GM18858 (cell line): ENCODE data around the gene PHF21B.

ENCODE experiments used
- ATAC-seq: cut with Tn5 transposase; IDR thresholded peaks from one replicate; pipeline ENCODE4 v1.9.1; 2021; ENCODE audit not compliant: unreplicated experiment

The PHF21B gene

GRCh38 chr22:45019861-45020655, 10.3 kb upstream of the PHF21B start:
- no peak for ATAC-seq

DNA sequence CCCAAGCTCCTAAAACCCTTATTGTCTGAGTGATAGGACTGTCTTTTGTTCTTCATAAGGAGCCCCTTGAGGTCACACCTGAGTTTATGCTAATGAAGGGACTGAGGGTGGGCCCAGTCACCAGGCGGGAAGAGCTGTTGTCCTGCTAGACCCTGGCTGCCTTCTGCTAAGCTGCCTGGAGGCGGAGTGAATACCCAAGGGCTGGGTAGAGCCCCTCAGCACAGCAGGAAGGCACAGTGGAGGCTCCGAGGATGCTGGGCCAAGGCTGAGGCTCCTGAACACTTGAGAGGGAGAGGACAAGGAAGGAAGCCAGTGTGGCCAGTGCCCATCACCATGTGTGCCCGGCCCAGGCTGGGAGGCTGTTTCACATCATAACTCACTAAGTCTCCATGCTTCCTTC, 4.8 kb upstream of the PHF21B start:
- ATAC-seq: no peak

DNA sequence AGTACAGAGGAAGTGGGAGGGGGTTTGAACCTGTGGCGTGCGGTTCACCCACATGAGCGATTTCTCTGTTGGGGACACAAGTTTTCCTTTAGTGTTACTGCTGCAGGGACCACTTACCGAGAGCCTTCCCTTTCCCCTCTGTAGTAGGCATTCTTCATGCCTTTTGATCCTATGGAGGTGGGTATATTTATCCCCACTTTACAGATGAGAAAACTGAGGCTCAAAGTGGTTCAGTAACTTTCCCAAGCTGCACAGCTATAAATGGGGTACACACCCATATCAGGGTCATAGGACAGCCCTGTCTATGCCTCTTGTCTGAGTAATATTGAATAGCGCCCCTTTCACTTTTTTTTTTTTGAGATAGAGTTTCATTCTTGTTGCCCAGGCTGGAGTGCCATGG, 3.3 kb upstream of the PHF21B start:
- no peak for ATAC-seq

- ATAC-seq: no peak
Measured at GRCh38 chr22:45010532-45010900, 711 bp upstream of the PHF21B start.

DNA sequence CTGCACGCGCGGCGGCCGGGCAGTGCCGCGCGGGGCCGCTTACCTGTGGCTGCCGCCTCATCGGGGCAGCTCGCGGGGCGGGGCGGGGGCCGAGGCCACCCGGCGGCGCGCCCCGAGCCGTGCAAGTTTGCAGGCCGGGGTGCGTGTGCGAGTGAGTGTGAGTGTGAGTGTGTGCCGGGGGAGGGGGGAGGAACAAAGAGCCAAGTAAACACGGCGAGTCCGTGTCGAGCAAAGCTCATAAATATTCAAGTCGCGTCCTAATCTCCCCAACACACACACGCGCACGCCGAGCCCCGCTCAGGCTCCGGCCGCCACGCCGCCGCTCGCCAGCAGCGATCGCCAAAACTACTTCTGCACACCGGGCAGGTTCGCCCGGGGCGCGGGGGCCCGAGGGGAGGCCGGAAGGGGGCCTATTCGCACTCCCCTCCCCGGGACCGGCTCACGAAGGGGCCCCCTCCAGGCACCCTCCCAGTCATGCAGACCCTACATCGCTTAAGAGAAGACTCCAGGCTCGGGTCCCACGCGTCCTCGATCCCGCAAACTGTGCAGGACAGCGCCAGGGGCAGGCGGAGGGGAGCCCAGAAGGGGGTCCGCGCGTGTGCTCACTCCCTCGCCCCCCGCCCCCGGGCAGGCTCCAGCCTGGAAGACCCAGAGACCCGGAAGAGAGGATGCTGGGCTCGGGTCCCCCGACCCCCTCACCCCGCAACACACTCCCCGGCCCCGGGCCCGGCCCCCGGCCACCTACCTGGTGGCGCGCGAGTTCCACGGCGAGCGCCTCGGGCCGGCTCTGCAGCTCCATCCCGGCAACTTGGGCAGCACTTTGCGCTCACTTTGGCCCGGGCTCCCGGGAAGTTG, 827 bp downstream of the PHF21B start:
- no peak for ATAC-seq

- no peak for ATAC-seq
Measured at GRCh38 chr22:45008186-45008681, 1.6 kb downstream of the PHF21B start.

GRCh38 chr22:45007391-45008185, 2.2 kb downstream of the PHF21B start:
- no peak for ATAC-seq

DNA sequence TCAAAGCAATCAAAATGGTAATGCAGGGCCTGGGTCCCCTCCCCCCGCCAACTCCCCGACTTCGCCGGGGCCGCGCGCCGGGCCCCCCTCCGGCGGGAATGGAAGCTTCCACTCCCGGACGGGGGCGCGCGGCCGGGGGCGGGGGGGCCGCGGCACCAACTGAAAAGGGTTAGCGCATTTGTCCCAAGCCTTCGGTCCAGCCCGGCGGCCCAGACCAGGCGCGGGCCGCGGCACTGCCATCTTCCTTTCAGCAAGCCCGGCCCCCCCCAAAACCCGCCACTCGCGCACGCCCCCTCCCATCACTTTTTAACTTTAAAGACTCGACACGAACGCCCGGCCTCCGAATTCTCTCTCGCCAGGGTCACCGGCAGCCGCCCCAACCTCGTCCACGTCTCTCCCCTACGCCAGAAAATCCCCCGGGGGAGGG, 2.8 kb downstream of the PHF21B start:
- no peak for ATAC-seq

GRCh38 chr22:45006111-45006963, 3.5 kb downstream of the PHF21B start:
- no peak for ATAC-seq

DNA sequence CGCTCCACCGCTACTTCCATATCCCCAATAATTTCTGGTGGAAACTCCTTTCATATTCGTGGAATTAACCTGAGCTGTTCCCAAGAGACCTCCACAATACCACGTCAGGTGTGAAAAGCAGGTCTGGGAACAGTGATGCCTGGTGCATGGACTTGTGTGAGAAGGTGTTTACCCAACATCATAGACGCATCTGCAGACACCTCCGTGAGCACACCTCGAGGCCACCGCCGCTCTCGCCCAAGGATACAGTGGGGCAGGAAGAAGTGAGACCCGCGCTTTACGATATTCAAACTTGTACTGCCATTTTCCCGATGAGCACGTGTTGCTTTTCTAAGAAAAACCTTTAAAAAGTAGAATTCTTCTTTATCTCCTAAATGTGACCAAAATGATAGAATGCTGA, 8.2 kb downstream of the PHF21B start:
- no peak for ATAC-seq

DNA sequence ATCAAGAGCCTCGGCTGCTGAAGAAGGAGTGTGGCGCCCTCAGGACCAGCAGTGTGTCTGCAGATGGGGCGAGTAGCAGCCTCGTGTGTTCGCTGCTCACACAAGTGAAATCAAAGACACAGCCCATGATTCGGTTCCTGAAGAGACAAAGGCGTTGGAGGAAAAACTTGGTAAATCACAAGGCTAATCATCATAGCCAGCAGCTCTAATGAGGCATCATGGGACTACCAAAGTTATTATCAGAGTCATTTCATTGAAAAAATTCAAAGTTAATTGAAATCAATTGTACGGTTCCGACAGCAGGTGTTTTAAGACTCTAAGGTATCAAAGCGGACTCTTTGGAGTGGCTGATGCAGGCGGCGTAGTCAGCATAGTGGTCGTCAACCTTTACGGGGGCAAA, 9.5 kb downstream of the PHF21B start:
- ATAC-seq: no peak

DNA sequence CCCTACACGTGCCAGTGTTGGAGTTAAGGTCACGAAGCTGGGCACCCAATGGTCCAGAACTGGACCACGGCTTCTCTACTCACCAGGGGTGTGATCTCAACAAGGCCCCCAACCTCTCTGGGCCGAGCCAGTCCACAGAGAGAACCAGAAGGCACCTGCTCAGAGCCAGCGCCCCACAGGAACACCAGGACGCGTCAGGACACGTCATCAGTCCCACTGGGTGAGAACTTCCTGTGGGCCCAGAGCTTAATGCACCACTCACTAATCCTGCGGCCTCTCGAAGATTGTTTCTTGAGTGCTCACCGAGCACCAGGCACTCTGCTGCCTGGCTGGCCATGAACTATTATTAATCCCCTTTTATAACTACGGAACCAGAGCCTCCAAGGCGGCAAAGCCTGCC, 10.1 kb downstream of the PHF21B start:
- no peak for ATAC-seq

- ATAC-seq: no peak
Measured at GRCh38 chr22:44999231-44999630, 10.6 kb downstream of the PHF21B start.

DNA sequence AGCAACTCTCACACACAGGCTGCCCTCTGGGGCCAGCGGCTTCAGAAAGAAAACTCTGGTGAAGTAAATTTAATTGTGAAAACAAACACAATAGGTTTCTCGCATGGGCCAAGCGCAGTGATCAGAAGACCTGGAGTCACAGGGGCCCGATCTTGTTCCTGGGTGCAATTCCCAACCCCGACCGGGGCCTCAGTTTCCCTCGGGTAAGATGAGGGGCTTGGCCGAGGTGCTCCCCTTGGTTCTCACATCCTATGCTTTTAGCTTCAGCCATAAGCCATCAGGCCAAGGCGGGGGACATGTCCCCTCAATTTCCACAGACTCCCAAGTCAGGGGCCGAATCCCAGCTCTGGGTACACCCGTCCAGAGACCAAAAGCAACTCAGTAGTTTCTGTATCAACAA, 11.5 kb downstream of the PHF21B start:
- ATAC-seq: no peak

DNA sequence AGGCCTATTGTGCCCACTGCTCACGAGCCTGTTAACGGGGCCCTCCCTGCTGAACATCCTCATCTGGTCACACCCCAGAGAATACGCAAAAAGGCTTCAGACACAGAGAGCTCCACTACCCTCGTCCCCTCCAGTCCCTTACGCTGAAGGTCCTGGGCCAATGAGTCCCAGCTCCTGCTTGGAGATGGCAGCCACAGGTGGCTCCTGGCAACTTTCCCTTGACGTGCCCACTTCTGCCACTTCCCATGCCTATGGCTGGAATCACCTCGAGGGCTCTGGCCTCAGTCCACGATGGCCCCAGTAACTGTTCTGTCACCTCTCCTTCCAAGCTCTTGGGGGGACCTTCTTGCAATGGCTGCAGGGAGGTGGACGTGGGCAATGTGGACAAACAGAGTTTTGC, 12.7 kb downstream of the PHF21B start:
- ATAC-seq: no peak

DNA sequence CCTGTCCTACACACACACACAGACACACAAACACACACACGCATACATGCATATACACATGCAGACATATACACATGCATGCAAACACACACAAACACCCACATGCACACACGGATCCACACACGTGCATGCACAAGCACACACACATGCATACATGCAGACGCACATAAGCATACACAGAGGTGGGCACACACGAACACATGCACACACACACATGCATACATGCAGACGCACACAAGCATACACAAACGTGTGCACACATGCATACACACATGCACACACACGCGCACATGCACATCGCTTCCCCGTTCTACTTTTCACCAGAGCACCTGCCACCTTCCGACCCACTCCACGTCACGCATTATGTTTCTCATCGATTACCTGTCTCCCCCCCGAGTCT, 13.2 kb downstream of the PHF21B start:
- no peak for ATAC-seq

DNA sequence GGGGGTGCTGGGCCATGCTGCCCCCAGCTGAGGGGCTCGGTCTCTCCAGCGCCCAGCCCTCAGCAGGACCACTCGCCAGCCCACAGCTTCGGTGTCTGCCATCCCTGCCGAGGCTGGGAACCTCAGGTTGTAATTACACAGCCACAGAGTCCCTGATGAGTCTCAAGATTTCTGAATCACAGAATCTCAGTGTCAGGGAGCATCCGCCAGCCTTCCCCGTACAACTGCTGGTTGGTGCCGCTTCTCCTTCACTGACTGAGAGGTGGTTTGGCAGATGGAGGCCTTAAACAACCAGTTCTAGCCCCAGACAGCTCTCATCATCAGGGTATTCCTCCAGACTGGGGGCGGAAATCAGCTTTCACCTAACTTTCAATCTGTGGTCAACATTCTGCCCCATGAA, 13.7 kb downstream of the PHF21B start:
- ATAC-seq: no peak

DNA sequence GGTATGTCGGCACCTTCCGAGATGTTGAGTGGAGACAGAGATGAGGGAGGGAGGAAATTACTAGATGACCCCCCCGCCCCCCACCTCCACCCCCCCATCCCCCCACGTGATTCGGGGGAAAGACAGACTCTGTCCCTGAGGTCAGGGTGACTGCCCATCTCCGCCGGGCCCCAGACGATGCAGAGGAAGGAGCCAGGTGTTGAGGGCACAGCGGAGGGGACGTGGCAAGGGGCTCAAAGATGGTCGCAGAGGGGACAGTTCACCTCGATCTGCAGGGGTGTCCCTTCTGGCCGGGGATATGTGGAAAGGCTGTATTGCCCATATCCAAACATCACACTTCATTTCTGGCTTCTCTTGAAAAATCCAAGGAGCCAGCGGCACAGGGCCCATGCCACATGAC, 14.1 kb downstream of the PHF21B start:
- no peak for ATAC-seq

GRCh38 chr22:44995105-44995514, 14.7 kb downstream of the PHF21B start:
- ATAC-seq: no peak

- ATAC-seq: no peak
Measured at GRCh38 chr22:44994399-44995104, 15.3 kb downstream of the PHF21B start.
